GM21619 (cell line): ENCODE results near the gene ADNP2.

Experiments used
- ATAC-seq: cut with Tn5 transposase; IDR thresholded peaks from one replicate; pipeline ENCODE4 v1.9.1; 2021; ENCODE audit not compliant: unreplicated experiment

ADNP2 gene

GRCh38 chr18:80108739-80109675 lies at the start of gene ADNP2:
TSS of gene ADNP2 (plus strand) at chr18:80109262. CDS start at chr18:80117543, 8,281 bp downstream.
- peak; percentile 54 for ATAC-seq

GRCh38 chr18:80059945-80060344 lies 49.1 kb upstream of the ADNP2 start:
- no peak for ATAC-seq

GRCh38 chr18:80065705-80066104 lies 43.4 kb upstream of the ADNP2 start:
- ATAC-seq = no peak

- ATAC-seq = no peak
These were observed 41.7 kb upstream of the ADNP2 start for GRCh38 chr18:80067321-80067720.

- no peak for ATAC-seq
These were observed 41.2 kb upstream of the ADNP2 start for GRCh38 chr18:80067897-80068296.

GRCh38 chr18:80068571-80069272 lies 40.3 kb upstream of the ADNP2 start:
- no peak for ATAC-seq

- ATAC-seq = no peak
These were observed 38.2 kb upstream of the ADNP2 start for GRCh38 chr18:80070825-80071224.

- no peak for ATAC-seq
These were observed 34.9 kb upstream of the ADNP2 start for GRCh38 chr18:80074183-80074582.

GRCh38 chr18:80074697-80075096 lies 34.4 kb upstream of the ADNP2 start:
- no peak for ATAC-seq

- no peak for ATAC-seq
These were observed 33.1 kb upstream of the ADNP2 start for GRCh38 chr18:80075940-80076339.

GRCh38 chr18:80076379-80076778 lies 32.7 kb upstream of the ADNP2 start:
- no peak for ATAC-seq

- ATAC-seq = no peak
These were observed 31.2 kb upstream of the ADNP2 start for GRCh38 chr18:80077873-80078272.

GRCh38 chr18:80086281-80086680 lies 22.8 kb upstream of the ADNP2 start:
- no peak for ATAC-seq

GRCh38 chr18:80088036-80088435 lies 21.0 kb upstream of the ADNP2 start:
- no peak for ATAC-seq

GRCh38 chr18:80088823-80089222 lies 20.2 kb upstream of the ADNP2 start:
- no peak for ATAC-seq

- ATAC-seq = no peak
These were observed 13.6 kb upstream of the ADNP2 start for GRCh38 chr18:80095414-80095813.

- no peak for ATAC-seq
These were observed 13.0 kb upstream of the ADNP2 start for GRCh38 chr18:80096032-80096565.

GRCh38 chr18:80097201-80097600 lies 11.9 kb upstream of the ADNP2 start:
- no peak for ATAC-seq

- no peak for ATAC-seq
These were observed 5.8 kb upstream of the ADNP2 start for GRCh38 chr18:80103231-80103630.

- no peak for ATAC-seq
These were observed 4.7 kb upstream of the ADNP2 start for GRCh38 chr18:80104364-80104779.

- ATAC-seq = peak; percentile 53
These were observed 3.5 kb upstream of the ADNP2 start for GRCh38 chr18:80105369-80106167.
